ENCODE measurements around the gene SLMAP. TPM values are rescaled to one million over a fixed set of nuclear protein-coding genes. Genes with fewer than 3 reads are reported as not detected.

Gene SLMAP
- total RNA-seq, 1 experiment from 2014 or later = 49.2 TPM

DNA sequence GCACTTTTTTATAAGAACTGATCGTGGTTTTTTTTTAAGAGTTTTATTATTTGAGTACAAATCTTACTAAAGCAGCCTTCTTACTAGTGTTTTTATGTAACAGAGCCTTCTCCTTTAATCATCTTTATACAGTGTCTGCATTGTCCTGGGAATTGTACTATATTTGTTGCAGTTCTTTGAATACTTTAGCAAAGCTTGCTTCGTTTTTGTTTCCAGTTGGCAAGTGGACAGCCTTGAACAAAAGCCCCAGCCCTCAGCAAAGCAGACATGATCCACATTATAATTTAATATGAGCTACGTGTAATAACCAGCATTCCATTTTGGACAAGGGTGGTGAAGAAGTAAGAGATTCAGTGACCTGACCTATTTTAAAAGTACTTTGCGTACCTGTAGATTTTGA, 139.9 kb downstream of the SLMAP start:
- Histone ChIP-seq H3K9me3 (ENCODE audit: control insufficient read depth, insufficient read depth, low read depth, low read length) (no peaks in the 10 kb centered on the region), H3K27me3 (ENCODE audit: control insufficient read depth, insufficient read depth, low read length) (no peaks in the 10 kb centered on the region), H3K4me1 (ENCODE audit: control insufficient read depth, insufficient read depth, low read length) (no peaks in the 10 kb centered on the region), H3K4me3 (ENCODE audit: low read depth in 2 of 2, low read length in 2 of 2) (no peak overlapping the region), H3K36me3 (ENCODE audit: control insufficient read depth, insufficient read depth, low read length) (no peaks in the 10 kb centered on the region), H3K27ac (ENCODE audit: low read length) (no peak overlapping the region)
- ChIA-PET CTCF (no interaction called here), POLR2A (interaction anchor here (0.6 kb wide), 2 partner anchors 118 to 283 kb away, joined by 11 to 12 read pairs; no protein-coding TSS in a partner anchor)
- no peak for DNase-seq (ENCODE audit: low read depth, low spot score)
- no peak for TF ChIP-seq POLR2AphosphoS5 (IDR thresholded peaks at IDR 0.05; ENCODE audit: low read depth, low read length)
- TF ChIP-seq, protein P1, sequence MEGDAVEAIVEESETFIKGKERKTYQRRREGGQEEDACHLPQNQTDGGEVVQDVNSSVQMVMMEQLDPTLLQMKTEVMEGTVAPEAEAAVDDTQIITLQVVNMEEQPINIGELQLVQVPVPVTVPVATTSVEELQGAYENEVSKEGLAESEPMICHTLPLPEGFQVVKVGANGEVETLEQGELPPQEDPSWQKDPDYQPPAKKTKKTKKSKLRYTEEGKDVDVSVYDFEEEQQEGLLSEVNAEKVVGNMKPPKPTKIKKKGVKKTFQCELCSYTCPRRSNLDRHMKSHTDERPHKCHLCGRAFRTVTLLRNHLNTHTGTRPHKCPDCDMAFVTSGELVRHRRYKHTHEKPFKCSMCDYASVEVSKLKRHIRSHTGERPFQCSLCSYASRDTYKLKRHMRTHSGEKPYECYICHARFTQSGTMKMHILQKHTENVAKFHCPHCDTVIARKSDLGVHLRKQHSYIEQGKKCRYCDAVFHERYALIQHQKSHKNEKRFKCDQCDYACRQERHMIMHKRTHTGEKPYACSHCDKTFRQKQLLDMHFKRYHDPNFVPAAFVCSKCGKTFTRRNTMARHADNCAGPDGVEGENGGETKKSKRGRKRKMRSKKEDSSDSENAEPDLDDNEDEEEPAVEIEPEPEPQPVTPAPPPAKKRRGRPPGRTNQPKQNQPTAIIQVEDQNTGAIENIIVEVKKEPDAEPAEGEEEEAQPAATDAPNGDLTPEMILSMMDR (IDR thresholded peaks at IDR 0.05) = no peak
- TF ChIP-seq, protein P2, sequence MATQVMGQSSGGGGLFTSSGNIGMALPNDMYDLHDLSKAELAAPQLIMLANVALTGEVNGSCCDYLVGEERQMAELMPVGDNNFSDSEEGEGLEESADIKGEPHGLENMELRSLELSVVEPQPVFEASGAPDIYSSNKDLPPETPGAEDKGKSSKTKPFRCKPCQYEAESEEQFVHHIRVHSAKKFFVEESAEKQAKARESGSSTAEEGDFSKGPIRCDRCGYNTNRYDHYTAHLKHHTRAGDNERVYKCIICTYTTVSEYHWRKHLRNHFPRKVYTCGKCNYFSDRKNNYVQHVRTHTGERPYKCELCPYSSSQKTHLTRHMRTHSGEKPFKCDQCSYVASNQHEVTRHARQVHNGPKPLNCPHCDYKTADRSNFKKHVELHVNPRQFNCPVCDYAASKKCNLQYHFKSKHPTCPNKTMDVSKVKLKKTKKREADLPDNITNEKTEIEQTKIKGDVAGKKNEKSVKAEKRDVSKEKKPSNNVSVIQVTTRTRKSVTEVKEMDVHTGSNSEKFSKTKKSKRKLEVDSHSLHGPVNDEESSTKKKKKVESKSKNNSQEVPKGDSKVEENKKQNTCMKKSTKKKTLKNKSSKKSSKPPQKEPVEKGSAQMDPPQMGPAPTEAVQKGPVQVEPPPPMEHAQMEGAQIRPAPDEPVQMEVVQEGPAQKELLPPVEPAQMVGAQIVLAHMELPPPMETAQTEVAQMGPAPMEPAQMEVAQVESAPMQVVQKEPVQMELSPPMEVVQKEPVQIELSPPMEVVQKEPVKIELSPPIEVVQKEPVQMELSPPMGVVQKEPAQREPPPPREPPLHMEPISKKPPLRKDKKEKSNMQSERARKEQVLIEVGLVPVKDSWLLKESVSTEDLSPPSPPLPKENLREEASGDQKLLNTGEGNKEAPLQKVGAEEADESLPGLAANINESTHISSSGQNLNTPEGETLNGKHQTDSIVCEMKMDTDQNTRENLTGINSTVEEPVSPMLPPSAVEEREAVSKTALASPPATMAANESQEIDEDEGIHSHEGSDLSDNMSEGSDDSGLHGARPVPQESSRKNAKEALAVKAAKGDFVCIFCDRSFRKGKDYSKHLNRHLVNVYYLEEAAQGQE (IDR thresholded peaks at IDR 0.05; ENCODE audit: insufficient read depth in 1 of 2, low read depth in 2 of 2, low read length in 1 of 2) = no peak
- ATAC-seq = no peak
- BruUV-seq (replicated peaks) = no TSS peak
- in situ Hi-C loops (cut with HindIII; ENCODE audit: low pct_unique_long_range_greater_than_20kb, low sequenced_read_pairs) (no loop called here), intact Hi-C loops (cut with micrococcal nuclease; ENCODE audit: unreplicated experiment) (no loop called here)

DNA sequence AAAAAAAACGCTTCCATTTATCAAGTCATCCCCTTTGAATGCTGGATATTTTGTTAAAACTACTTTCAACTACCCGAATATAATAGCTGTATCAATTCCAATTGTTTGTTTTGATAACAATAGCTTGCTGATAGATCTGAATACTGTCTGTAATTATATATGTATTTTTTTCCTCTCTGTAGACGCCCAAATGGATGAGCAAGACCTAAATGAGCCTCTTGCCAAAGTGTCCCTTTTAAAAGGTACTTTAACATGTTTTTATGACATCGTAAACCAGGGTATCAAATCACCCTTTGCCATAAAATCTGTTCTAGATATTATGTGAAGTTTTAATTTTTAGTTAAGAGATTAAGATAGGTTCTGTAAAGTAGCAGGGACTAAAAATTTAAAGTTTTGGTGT, 140.6 kb downstream of the SLMAP start:
- ATAC-seq = no peak
- no peaks in the 10 kb centered on the region for H3K36me3 ChIP-seq (ENCODE audit: control insufficient read depth, insufficient read depth, low read length)
- in situ Hi-C loops (cut with HindIII; ENCODE audit: low pct_unique_long_range_greater_than_20kb, low sequenced_read_pairs) = no loop called here

More for the DNA sequence above, 140.6 kb downstream of the SLMAP start:
- H3K27me3 ChIP-seq (ENCODE audit: control insufficient read depth, insufficient read depth, low read length) = no peaks in the 10 kb centered on the region
- no peak overlapping the region for H3K27ac ChIP-seq (ENCODE audit: low read length)
- H3K9me3 ChIP-seq (ENCODE audit: control insufficient read depth, insufficient read depth, low read depth, low read length) = no peaks in the 10 kb centered on the region
- intact Hi-C loops (cut with micrococcal nuclease; ENCODE audit: unreplicated experiment) = no loop called here
- no TSS peak for BruUV-seq (replicated peaks)
- no peak overlapping the region for H3K4me3 ChIP-seq (ENCODE audit: low read depth in 2 of 2, low read length in 2 of 2)
- TF ChIP-seq, protein P2 (IDR thresholded peaks at IDR 0.05; ENCODE audit: insufficient read depth in 1 of 2, low read depth in 2 of 2, low read length in 1 of 2) = no peak
- TF ChIP-seq POLR2AphosphoS5 (IDR thresholded peaks at IDR 0.05; ENCODE audit: low read depth, low read length) = no peak
- TF ChIP-seq, protein P1 (IDR thresholded peaks at IDR 0.05) = no peak
- no peak for TF ChIP-seq SIN3A (IDR thresholded peaks at IDR 0.05; ENCODE audit: borderline replicate concordance, insufficient read depth, low read depth, low read length)
- TF ChIP-seq TCF7L2 (IDR thresholded peaks at IDR 0.05; ENCODE audit: low read depth, low read length) = no peak
- no peaks in the 10 kb centered on the region for H3K4me1 ChIP-seq (ENCODE audit: control insufficient read depth, insufficient read depth, low read length)
- ChIA-PET POLR2A (interaction anchor here (0.6 kb wide), 2 partner anchors 119 to 283 kb away, joined by 11 to 12 read pairs; no protein-coding TSS in a partner anchor), CTCF (no interaction called here)
- DNase-seq (ENCODE audit: low read depth, low spot score) = no peak
